Hepatocyte (in vitro differentiated cells): ENCODE measurements around the gene RFFL. TPM values are rescaled to one million over a fixed set of nuclear protein-coding genes. Genes with fewer than 3 reads are reported as not detected.

Experiments
- DNase-seq: peaks from one replicate; pipeline ENCODE4 v3.0.0-alpha.2; 2016; ENCODE audit warnings: low spot score
- H2AFZ ChIP-seq: fragments of 200-600 bp; sonication (generic); 2 replicates; pipeline ENCODE4 v1.6.0; 2016; ENCODE audit warnings: antibody characterized with exemption, mild to moderate bottlenecking
- H3K27ac ChIP-seq: fragments of 200-600 bp; sonication (generic); 2 replicates; pipeline ENCODE4 v1.5.1; 2016; ENCODE audit warnings: mild to moderate bottlenecking
- H3K27me3 ChIP-seq: fragments of 200-600 bp; sonication (generic); 2 replicates; pipeline ENCODE4 v1.6.1; 2016
- H3K36me3 ChIP-seq: fragments of 200-600 bp; sonication (generic); replicated peaks from 2 replicates; pipeline ENCODE4 v1.5.1; 2016; ENCODE audit warnings: low read depth; ENCODE audit not compliant: insufficient read depth
- H3K4me1 ChIP-seq: fragments of 200-600 bp; sonication (generic); 2 replicates; pipeline ENCODE4 v1.5.1; 2016; ENCODE audit warnings: mild to moderate bottlenecking, moderate library complexity; ENCODE audit not compliant: insufficient read depth
- H3K4me2 ChIP-seq: fragments of 200-600 bp; sonication (generic); 2 replicates; pipeline ENCODE4 v1.6.0; 2016
- H3K4me3 ChIP-seq: fragments of 200-600 bp; sonication (generic); 2 replicates; pipeline ENCODE4 v1.5.1; 2016; ENCODE audit warnings: mild to moderate bottlenecking
- H3K79me2 ChIP-seq: fragments of 200-600 bp; sonication (generic); 2 replicates; pipeline ENCODE4 v1.6.0; 2017; ENCODE audit warnings: mild to moderate bottlenecking
- H3K9me2 ChIP-seq: fragments of 200-600 bp; sonication (generic); replicated peaks from 2 replicates; pipeline ENCODE4 v1.6.0; 2017; ENCODE audit warnings: mild to moderate bottlenecking; ENCODE audit not compliant: insufficient read depth
- H3K9me3 ChIP-seq: fragments of 200-600 bp; sonication (generic); 2 replicates; pipeline ENCODE4 v1.5.1; 2016; ENCODE audit warnings: low read depth, mild to moderate bottlenecking
- H4K20me1 ChIP-seq: fragments of 200-600 bp; sonication (generic); 2 replicates; pipeline ENCODE4 v1.6.0; 2016; ENCODE audit warnings: mild to moderate bottlenecking; ENCODE audit not compliant: insufficient read depth, poor library complexity, severe bottlenecking
- EZH2 ChIP-seq: fragments of 200-600 bp; sonication (generic); IDR thresholded peaks from 2 replicates; pipeline ENCODE4 v1.6.1; 2016; ENCODE audit warnings: antibody characterized with exemption, mild to moderate bottlenecking, borderline replicate concordance
- EZH2phosphoT487 ChIP-seq: fragments of 200-600 bp; sonication (generic); IDR thresholded peaks from one replicate; pipeline ENCODE4 v1.6.1; 2018; ENCODE audit warnings: antibody characterized with exemption, mild to moderate bottlenecking, low read depth, moderate library complexity; ENCODE audit not compliant: unreplicated experiment, severe bottlenecking
- WGBS: methylation state at CpG from one replicate; pipeline ENCODE4 v1.1.6; 2016; ENCODE audit warnings: low lambda C conversion rate; ENCODE audit errors: missing lambda C conversion rate; 5-methylcytosine and 5-hydroxymethylcytosine counted together
- polyA plus RNA-seq: library from polyadenylated mRNA; unstranded; fragments of >200 nt; fragmentation: Nextera tagmentation; extraction: Ambion mirVana; gene quantifications from 2 replicates; pipeline ENCODE4 v1.2.1, GENCODE V29; 2016
- total RNA-seq: library from RNA; depleted of rRNA; stranded (reverse); fragments of >200 nt; gene quantifications from 2 replicates; pipeline ENCODE4 v1.2.3, GENCODE V29; 2014
- TF ChIP-seq, protein P1 (sequence below): fragments of 200-600 bp; sonication (generic); IDR thresholded peaks from 2 replicates; pipeline ENCODE4 v1.5.1; 2016; ENCODE audit warnings: antibody characterized with exemption, mild to moderate bottlenecking; ENCODE audit not compliant: poor library complexity

RFFL gene
- total and polyA plus RNA-seq, 2 experiments from 2014 or later = 12.9 to 22.7 TPM

DNA sequence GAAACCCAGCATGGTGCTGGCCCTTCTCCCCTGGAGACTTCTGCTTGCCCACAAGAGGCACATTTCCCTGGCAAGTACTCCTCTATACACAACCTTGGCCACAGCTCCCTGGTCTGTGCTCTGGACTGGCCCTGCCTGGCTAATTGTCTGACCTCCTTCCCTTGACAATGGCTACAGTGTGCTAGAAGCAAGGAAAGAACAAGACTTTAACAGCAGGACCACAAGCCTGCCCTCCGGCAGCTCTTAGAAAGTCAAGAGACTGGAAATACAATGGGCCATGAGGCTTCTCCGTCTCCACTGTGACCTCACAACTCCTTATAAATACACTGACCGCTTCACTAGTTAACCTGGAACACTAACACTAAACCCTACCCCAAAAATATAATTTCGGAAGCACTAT is 46.5 kb downstream of the RFFL start:
- H3K36me3 ChIP-seq = no peaks in the 10 kb centered on the region
- H3K4me3 ChIP-seq = no peak overlapping the region
- no peak overlapping the region for H3K4me2 ChIP-seq
- no peaks in the 10 kb centered on the region for H3K9me2 ChIP-seq
- H3K27me3 ChIP-seq = no peaks in the 10 kb centered on the region
- 93% methylated on average over 4 of the region's 4 CpGs for whole genome bisulfite sequencing
- H3K79me2 ChIP-seq = no peaks in the 10 kb centered on the region
- no peaks in the 10 kb centered on the region for H4K20me1 ChIP-seq
- no peak for DNase-seq
- H2AFZ ChIP-seq = no peak overlapping the region
- no peaks in the 10 kb centered on the region for H3K9me3 ChIP-seq
- no peak overlapping the region for H3K27ac ChIP-seq
- H3K4me1 ChIP-seq = no peaks in the 10 kb centered on the region
- no peak for TF ChIP-seq EZH2
- TF ChIP-seq, protein P1, sequence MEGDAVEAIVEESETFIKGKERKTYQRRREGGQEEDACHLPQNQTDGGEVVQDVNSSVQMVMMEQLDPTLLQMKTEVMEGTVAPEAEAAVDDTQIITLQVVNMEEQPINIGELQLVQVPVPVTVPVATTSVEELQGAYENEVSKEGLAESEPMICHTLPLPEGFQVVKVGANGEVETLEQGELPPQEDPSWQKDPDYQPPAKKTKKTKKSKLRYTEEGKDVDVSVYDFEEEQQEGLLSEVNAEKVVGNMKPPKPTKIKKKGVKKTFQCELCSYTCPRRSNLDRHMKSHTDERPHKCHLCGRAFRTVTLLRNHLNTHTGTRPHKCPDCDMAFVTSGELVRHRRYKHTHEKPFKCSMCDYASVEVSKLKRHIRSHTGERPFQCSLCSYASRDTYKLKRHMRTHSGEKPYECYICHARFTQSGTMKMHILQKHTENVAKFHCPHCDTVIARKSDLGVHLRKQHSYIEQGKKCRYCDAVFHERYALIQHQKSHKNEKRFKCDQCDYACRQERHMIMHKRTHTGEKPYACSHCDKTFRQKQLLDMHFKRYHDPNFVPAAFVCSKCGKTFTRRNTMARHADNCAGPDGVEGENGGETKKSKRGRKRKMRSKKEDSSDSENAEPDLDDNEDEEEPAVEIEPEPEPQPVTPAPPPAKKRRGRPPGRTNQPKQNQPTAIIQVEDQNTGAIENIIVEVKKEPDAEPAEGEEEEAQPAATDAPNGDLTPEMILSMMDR = no peak
- no peak for TF ChIP-seq EZH2phosphoT487

DNA sequence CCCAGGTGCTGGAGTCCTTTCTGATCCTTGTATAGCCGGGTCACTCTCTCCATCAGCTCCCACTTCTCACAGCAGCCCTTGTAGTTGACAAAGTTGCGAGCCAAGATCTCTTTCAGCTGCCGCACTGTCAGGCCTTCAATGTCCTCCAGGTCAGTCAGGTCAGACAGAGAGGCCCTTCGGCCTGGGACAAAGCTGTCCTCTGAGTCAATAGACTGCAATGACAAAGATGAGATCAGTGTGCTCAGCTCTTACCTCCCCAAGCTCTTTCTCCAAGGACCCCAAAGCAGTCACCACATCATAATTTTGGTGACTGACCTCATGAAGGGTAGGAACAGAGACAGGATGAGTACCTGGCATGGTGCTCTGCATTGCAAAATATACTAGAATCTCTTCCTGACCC is 47.1 kb downstream of the RFFL start:
- Histone ChIP-seq H3K4me2 (no peak overlapping the region), H3K9me3 (no peaks in the 10 kb centered on the region), H3K4me3 (no peak overlapping the region), H3K4me1 (no peaks in the 10 kb centered on the region), H2AFZ (no peak overlapping the region), H4K20me1 (no peaks in the 10 kb centered on the region), H3K79me2 (no peaks in the 10 kb centered on the region), H3K9me2 (no peaks in the 10 kb centered on the region), H3K27ac (no peak overlapping the region), H3K27me3 (no peaks in the 10 kb centered on the region), H3K36me3 (no peaks in the 10 kb centered on the region)
- no peak for TF ChIP-seq EZH2
- no peak for TF ChIP-seq EZH2phosphoT487
- TF ChIP-seq, protein P1 = no peak
- DNase-seq = no peak
- 96% methylated on average over 4 of the region's 4 CpGs for WGBS

DNA sequence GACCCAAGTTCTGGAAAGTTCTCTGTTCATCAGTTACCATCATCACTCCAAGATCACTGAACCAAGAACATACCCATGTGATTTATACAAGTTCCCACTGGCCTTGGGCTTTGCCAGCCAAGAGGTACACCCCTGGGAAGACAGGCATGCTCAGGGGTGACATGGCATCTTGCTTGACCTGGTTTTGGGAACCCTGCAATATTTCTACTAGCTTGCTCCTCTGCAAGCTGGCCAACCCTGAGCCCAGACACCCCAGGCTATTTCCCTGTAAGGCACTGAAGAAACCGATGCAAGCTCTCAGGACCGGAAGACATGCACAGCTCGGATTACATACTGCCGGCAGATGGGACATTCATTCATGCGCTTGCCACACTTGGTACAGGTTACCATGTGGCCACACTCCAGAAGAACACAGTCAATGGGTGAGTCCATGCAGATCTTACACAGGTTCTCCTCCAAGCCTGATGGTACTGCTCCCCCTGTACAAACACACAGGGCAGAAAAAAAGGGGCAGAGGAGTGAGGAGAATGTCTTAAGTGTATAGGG is 51.8 kb downstream of the RFFL start:
- DNase-seq = no peak
- Histone ChIP-seq H3K4me1 (no peaks in the 10 kb centered on the region), H3K4me3 (no peak overlapping the region), H3K79me2 (no peaks in the 10 kb centered on the region), H4K20me1 (no peaks in the 10 kb centered on the region), H3K9me3 (no peaks in the 10 kb centered on the region), H3K27me3 (no peaks in the 10 kb centered on the region), H3K4me2 (no peak overlapping the region), H3K9me2 (no peaks in the 10 kb centered on the region), H3K36me3 (no peaks in the 10 kb centered on the region), H3K27ac (no peak overlapping the region), H2AFZ (no peak overlapping the region)
- 63% methylated on average over 5 of the region's 5 CpGs for WGBS
- TF ChIP-seq, protein P1 = no peak
- TF ChIP-seq EZH2 (no peak), EZH2phosphoT487 (no peak)
